ENCODE data around the gene LCOR.
"Not testable (repeated sequence)": the region's sequence is repeated elsewhere in the genome, so short reads cannot be mapped to it uniquely, and the experiment has no call there.

LCOR gene

GRCh38 chr10:96840841-96841518 is 8.9 kb downstream of the LCOR start:
- no peak for DNase-seq

- no peak for DNase-seq
Measured at GRCh38 chr10:96842896-96843723, 11.0 kb downstream of the LCOR start.

- DNase-seq = no peak
Measured at GRCh38 chr10:96843823-96844222, 11.7 kb downstream of the LCOR start.

- no peak for DNase-seq
Measured at GRCh38 chr10:96846395-96846794, 14.3 kb downstream of the LCOR start.

- no peak for DNase-seq
Measured at GRCh38 chr10:96846926-96847325, 14.8 kb downstream of the LCOR start.

- DNase-seq = not testable (repeated sequence)
Measured at GRCh38 chr10:96847356-96847755, 15.3 kb downstream of the LCOR start.

- no peak for DNase-seq
Measured at GRCh38 chr10:96850113-96850512, 18.0 kb downstream of the LCOR start.

- DNase-seq = no peak
Measured at GRCh38 chr10:96850825-96851224, 18.7 kb downstream of the LCOR start.

- no peak for DNase-seq
Measured at GRCh38 chr10:96851281-96851680, 19.2 kb downstream of the LCOR start.

GRCh38 chr10:96856317-96856716 is 24.2 kb downstream of the LCOR start:
- no peak for DNase-seq

- DNase-seq = no peak
Measured at GRCh38 chr10:96857301-96858012, 25.4 kb downstream of the LCOR start.

GRCh38 chr10:96858038-96858705 is 26.1 kb downstream of the LCOR start:
- no peak for DNase-seq

GRCh38 chr10:96858706-96859050 is 26.6 kb downstream of the LCOR start:
- no peak for DNase-seq

- DNase-seq = no peak
Measured at GRCh38 chr10:96860631-96861277, 28.7 kb downstream of the LCOR start.

GRCh38 chr10:96863922-96864543 is 31.9 kb downstream of the LCOR start:
- no peak for DNase-seq

- no peak for DNase-seq
Measured at GRCh38 chr10:96873086-96873485, 41.0 kb downstream of the LCOR start.

- no peak for DNase-seq
Measured at GRCh38 chr10:96873756-96874467, 41.8 kb downstream of the LCOR start.

- DNase-seq = no peak
Measured at GRCh38 chr10:96878057-96878456, 46.0 kb downstream of the LCOR start.

- no peak for DNase-seq
Measured at GRCh38 chr10:96880575-96880974, 48.5 kb downstream of the LCOR start.

GRCh38 chr10:96889415-96890171 is 57.5 kb downstream of the LCOR start:
- DNase-seq = no peak

- DNase-seq = no peak
Measured at GRCh38 chr10:96890172-96890513, 58.0 kb downstream of the LCOR start.
